IgD-negative memory B cell (primary cell): ENCODE results near the gene TRIM38. TPM values are rescaled to one million over a fixed set of nuclear protein-coding genes. Genes with fewer than 3 reads are reported as not detected.
"Not testable (repeated sequence)": the region's sequence is repeated elsewhere in the genome, so short reads cannot be mapped to it uniquely, and the experiment has no call there.

ENCODE experiments used
- H3K27ac Mint-ChIP-seq, 3 donors: one replicate each; pipeline ENCODE4 v1.8.0; 2020 to 2022; ENCODE audit warnings: mild to moderate bottlenecking in 3 of 3, mixed read lengths in 3 of 3, moderate library complexity in 1 of 3
- H3K27me3 Mint-ChIP-seq: one replicate; pipeline ENCODE4 v1.8.0; 2021; ENCODE audit warnings: mixed read lengths
- H3K36me3 Mint-ChIP-seq: one replicate; pipeline ENCODE4 v1.8.0; 2020; ENCODE audit warnings: mild to moderate bottlenecking, mixed read lengths
- H3K4me1 Mint-ChIP-seq, 3 donors: one replicate each; pipeline ENCODE4 v1.8.0; 2020 to 2022; ENCODE audit warnings: mixed read lengths in 3 of 3, mild to moderate bottlenecking in 1 of 3
- H3K4me3 Mint-ChIP-seq, 4 donors: one replicate each; pipeline ENCODE4 v1.8.0; 2020 to 2022; ENCODE audit warnings: mild to moderate bottlenecking in 4 of 4, mixed read lengths in 4 of 4, moderate library complexity in 3 of 4
- H3K9me3 Mint-ChIP-seq, 3 donors: one replicate each; pipeline ENCODE4 v1.8.0; 2020 to 2021; ENCODE audit warnings: mixed read lengths in 3 of 3, mild to moderate bottlenecking in 1 of 3
- polyA plus RNA-seq: library from polyadenylated mRNA; unstranded; fragments of 300-500 nt; fragmentation: Illumina TruSeq; gene quantifications from one replicate; pipeline ENCODE4 v1.2.3, GENCODE V29; 2021

Gene TRIM38
- polyA plus RNA-seq, 1 donor from 2014 or later = 23.7 TPM

GRCh38 chr6:25930532-25931410 lies 31.8 kb upstream of the TRIM38 start, which contains the start of gene SLC17A2:
SLC17A2 (minus strand) TSS chr6:25930691; CDS start chr6:25925796, 4,895 bp downstream.
- peaks cover 3% of the 10 kb centered on the region for H3K36me3 Mint-ChIP-seq
- peaks cover 5% of the 10 kb centered on the region for H3K27me3 Mint-ChIP-seq
- no peak within 1 kb of the TSS for H3K4me3 Mint-ChIP-seq
- H3K9me3 Mint-ChIP-seq = no peaks in the 10 kb centered on the region
- no peaks in the 10 kb centered on the region for H3K4me1 Mint-ChIP-seq
- H3K27ac Mint-ChIP-seq = no peak within 1 kb of the TSS

- Mint-ChIP-seq H3K4me1 (no peaks in the 10 kb centered on the region), H3K4me3 (no peak overlapping the region), H3K36me3 (peaks cover 3% of the 10 kb centered on the region), H3K9me3 (no peaks in the 10 kb centered on the region), H3K27ac (no peak overlapping the region), H3K27me3 (peaks cover 6% of the 10 kb centered on the region)
These were observed 31.2 kb upstream of the TRIM38 start for GRCh38 chr6:25931411-25931709.

DNA sequence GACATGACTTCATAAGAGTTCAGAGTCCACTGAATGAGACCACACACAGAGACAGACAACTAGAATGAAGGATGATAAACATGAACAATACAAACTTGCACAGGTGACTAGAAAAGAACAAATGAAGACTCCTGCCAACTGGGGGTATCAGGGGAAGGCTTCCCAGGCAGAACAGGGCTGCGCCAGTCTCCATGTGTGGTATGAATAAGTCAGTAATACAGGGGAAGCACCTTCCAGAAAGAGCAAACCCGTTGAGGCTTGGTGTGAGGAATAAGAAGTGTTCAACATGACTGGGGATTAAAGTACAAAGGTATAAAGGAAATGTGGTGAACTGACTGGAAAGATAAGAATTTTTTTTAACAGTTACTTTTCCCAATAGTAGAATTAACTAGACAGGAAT lies 28.4 kb upstream of the TRIM38 start:
- H3K36me3 Mint-ChIP-seq = peaks cover 3% of the 10 kb centered on the region
- no peaks in the 10 kb centered on the region for H3K9me3 Mint-ChIP-seq
- H3K27me3 Mint-ChIP-seq = peaks cover 11% of the 10 kb centered on the region
- no peak overlapping the region for H3K4me3 Mint-ChIP-seq
- no peaks in the 10 kb centered on the region for H3K4me1 Mint-ChIP-seq
- H3K27ac Mint-ChIP-seq = no peak overlapping the region

- Mint-ChIP-seq H3K27me3 (peaks cover 11% of the 10 kb centered on the region), H3K9me3 (no peaks in the 10 kb centered on the region), H3K27ac (no peak overlapping the region), H3K4me1 (no peaks in the 10 kb centered on the region), H3K36me3 (peaks cover 3% of the 10 kb centered on the region), H3K4me3 (no peak overlapping the region)
These were observed 27.8 kb upstream of the TRIM38 start for GRCh38 chr6:25934735-25935313.

DNA sequence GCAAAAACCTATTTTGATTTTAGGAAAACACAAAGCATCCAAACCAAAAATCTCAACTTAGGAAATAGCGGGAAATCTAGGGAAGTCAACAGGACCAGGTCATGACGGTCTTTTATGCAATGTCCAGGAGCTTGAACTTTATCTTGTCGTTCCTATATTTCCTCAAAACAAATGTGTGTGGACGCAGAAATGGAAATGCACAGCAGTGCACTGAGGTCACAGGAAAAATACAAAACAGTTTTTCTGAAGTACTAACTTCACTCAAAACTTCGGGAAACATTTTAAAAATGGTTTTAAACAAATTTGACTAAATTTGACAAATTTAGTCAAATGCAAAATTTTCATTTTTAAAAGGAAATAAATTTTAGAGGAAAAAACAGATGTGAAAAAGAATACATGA lies 26.6 kb upstream of the TRIM38 start:
- peaks cover 3% of the 10 kb centered on the region for H3K36me3 Mint-ChIP-seq
- H3K27ac Mint-ChIP-seq = no peak overlapping the region
- H3K27me3 Mint-ChIP-seq = peaks cover 8% of the 10 kb centered on the region
- no peaks in the 10 kb centered on the region for H3K4me1 Mint-ChIP-seq
- no peak overlapping the region for H3K4me3 Mint-ChIP-seq
- H3K9me3 Mint-ChIP-seq = no peaks in the 10 kb centered on the region

- no peaks in the 10 kb centered on the region for H3K36me3 Mint-ChIP-seq
- no peak overlapping the region for H3K27ac Mint-ChIP-seq
- no peaks in the 10 kb centered on the region for H3K9me3 Mint-ChIP-seq
- H3K27me3 Mint-ChIP-seq = peaks cover 6% of the 10 kb centered on the region
- H3K4me1 Mint-ChIP-seq = peaks cover 0 to 4% (median 0%) of the 10 kb centered on the region in 3 donors
- no peak overlapping the region for H3K4me3 Mint-ChIP-seq
These were observed 23.0 kb upstream of the TRIM38 start for GRCh38 chr6:25939593-25939992.

- peaks cover 4 to 8% (median 6%) of the 10 kb centered on the region in 3 donors for H3K9me3 Mint-ChIP-seq
- H3K4me3 Mint-ChIP-seq = no peak overlapping the region
- H3K4me1 Mint-ChIP-seq = peaks cover 4 to 10% (median 4%) of the 10 kb centered on the region in 3 donors
- no peak overlapping the region for H3K27ac Mint-ChIP-seq
- no peaks in the 10 kb centered on the region for H3K36me3 Mint-ChIP-seq
- H3K27me3 Mint-ChIP-seq = peaks cover 4% of the 10 kb centered on the region
These were observed 19.9 kb upstream of the TRIM38 start for GRCh38 chr6:25942561-25943147.

- H3K4me1 Mint-ChIP-seq = peaks cover 4 to 10% (median 4%) of the 10 kb centered on the region in 3 donors
- no peaks in the 10 kb centered on the region for H3K36me3 Mint-ChIP-seq
- H3K9me3 Mint-ChIP-seq = peaks cover 4 to 8% (median 6%) of the 10 kb centered on the region in 3 donors
- no peaks in the 10 kb centered on the region for H3K27me3 Mint-ChIP-seq
- H3K4me3 Mint-ChIP-seq = no peak overlapping the region
- H3K27ac Mint-ChIP-seq = no peak overlapping the region
These were observed 18.7 kb upstream of the TRIM38 start for GRCh38 chr6:25943887-25944286.

DNA sequence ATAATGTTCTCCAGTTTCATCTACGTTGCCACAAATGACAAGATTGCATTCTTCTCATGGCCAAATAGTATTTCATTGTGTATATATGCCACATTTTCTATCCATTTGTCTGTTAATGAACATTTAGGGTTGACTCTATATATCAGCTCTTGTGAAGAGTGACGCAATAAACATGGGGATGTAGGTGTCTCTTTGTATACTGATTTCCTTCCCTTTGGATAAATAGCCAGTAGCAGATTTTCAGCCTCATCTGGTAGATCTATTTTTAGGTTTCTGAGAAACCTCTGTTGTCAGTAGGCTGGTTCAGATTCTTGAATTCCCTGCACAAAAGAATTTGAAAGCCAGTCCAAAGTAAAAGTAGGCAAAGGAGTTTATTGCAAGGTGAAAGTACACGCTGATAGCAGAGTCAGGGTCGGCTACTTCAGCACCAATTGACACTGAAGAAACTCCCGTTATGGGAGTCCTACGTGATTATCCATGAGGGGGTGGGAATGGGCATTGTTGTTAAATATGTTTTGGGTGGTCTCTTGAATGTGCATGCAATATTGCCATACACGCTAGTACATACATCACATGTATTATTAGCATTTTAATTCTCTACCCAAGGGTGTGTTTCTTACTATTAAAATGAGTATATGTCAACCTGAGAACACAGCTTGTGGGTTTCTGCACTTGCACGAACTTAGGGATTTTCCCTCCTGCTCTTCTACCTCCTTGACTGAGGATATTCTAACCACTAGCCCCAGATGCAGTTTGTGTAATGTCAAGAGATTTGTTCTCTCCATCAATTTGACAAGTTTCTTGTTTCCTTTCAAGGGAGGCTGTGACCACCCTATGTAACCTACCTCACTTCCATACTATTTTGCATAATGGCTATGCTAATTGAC lies 17.7 kb upstream of the TRIM38 start:
- Mint-ChIP-seq H3K4me1 (peaks cover 4 to 10% (median 4%) of the 10 kb centered on the region in 3 donors), H3K27ac (peak overlapping the region in 1 of 3 donors; percentile 15), H3K4me3 (no peak overlapping the region)

GRCh38 chr6:25945738-25946137 lies 16.9 kb upstream of the TRIM38 start:
- not testable (repeated sequence) for H3K4me1 Mint-ChIP-seq, H3K36me3 Mint-ChIP-seq, H3K27ac Mint-ChIP-seq, H3K4me3 Mint-ChIP-seq, H3K27me3 Mint-ChIP-seq
- H3K9me3 Mint-ChIP-seq = peaks cover 4 to 11% (median 6%) of the 10 kb centered on the region in 3 donors

More for the DNA sequence above, 17.7 kb upstream of the TRIM38 start:
- Mint-ChIP-seq H3K36me3 (no peaks in the 10 kb centered on the region), H3K27me3 (no peaks in the 10 kb centered on the region), H3K9me3 (peaks cover 4 to 11% (median 6%) of the 10 kb centered on the region in 3 donors)

- Mint-ChIP-seq H3K36me3 (no peaks in the 10 kb centered on the region), H3K4me3 (no peak overlapping the region), H3K27me3 (no peaks in the 10 kb centered on the region), H3K4me1 (peaks cover 4 to 10% (median 4%) of the 10 kb centered on the region in 3 donors), H3K9me3 (peaks cover 4 to 11% (median 6%) of the 10 kb centered on the region in 3 donors), H3K27ac (no peak overlapping the region)
These were observed 16.0 kb upstream of the TRIM38 start for GRCh38 chr6:25946631-25947030.

- H3K36me3 Mint-ChIP-seq, H3K27me3 Mint-ChIP-seq, H3K27ac Mint-ChIP-seq, H3K4me1 Mint-ChIP-seq, H3K4me3 Mint-ChIP-seq: not testable (repeated sequence)
- peaks cover 4 to 11% (median 6%) of the 10 kb centered on the region in 3 donors for H3K9me3 Mint-ChIP-seq
These were observed 15.1 kb upstream of the TRIM38 start for GRCh38 chr6:25947492-25947891.

DNA sequence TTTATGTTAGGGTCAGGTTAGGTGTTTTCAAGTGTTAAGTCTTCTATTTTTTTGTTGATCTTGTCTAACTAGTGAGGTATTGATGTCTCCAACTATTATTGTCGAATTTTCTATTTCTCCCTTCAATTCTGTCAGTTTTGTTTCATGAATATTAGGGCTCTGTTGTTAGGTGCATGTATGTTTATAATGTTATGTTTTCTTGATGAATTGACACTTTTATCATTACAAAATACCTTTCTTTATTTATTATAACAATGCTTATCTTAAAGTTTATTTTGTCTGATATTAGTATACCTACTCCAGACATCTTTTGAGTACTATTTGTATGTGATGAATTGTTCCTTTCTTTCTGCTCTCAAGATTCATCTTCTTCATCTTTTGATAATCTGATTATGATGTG lies 12.9 kb upstream of the TRIM38 start:
- Mint-ChIP-seq H3K27ac (no peak overlapping the region), H3K4me3 (no peak overlapping the region), H3K4me1 (peaks cover 4 to 6% (median 4%) of the 10 kb centered on the region in 3 donors), H3K9me3 (peaks cover 4 to 11% (median 6%) of the 10 kb centered on the region in 3 donors), H3K27me3 (no peaks in the 10 kb centered on the region), H3K36me3 (no peaks in the 10 kb centered on the region)

DNA sequence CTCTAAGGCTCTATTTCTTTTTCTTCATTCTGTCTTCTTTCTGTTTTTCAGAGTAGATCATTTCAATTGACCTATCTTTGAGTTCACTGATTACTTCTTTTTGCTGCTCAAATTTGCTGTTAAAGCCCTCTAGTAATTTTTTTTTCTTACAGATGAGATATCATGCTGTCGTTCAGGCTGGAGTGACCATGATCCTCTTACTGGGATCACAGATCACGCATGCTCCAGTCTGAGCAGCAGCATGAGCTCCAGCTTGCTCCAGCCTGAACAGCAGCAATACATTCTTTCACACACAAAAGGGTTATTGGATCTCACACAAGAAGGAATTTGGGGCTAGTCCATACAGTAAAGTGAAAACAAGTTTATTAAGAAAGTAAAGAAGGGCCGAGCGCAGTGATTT lies 12.3 kb upstream of the TRIM38 start:
- no peaks in the 10 kb centered on the region for H3K27me3 Mint-ChIP-seq
- H3K27ac Mint-ChIP-seq = no peak overlapping the region
- peaks cover 2 to 3% (median 3%) of the 10 kb centered on the region in 3 donors for H3K4me1 Mint-ChIP-seq
- no peak overlapping the region for H3K4me3 Mint-ChIP-seq
- peaks cover 4 to 10% (median 6%) of the 10 kb centered on the region in 3 donors for H3K9me3 Mint-ChIP-seq
- no peaks in the 10 kb centered on the region for H3K36me3 Mint-ChIP-seq
